GM19468 (cell line): ENCODE results near the gene AP5B1.

Experiments
- ATAC-seq: cut with Tn5 transposase; IDR thresholded peaks from one replicate; pipeline ENCODE4 v1.9.1; 2021; ENCODE audit warnings: mild to moderate bottlenecking, moderate library complexity, moderate number of reproducible peaks; ENCODE audit not compliant: unreplicated experiment; ENCODE audit errors: extremely low read depth

AP5B1 gene

GRCh38 chr11:65787649-65788622 lies 7.2 kb upstream of the AP5B1 start:
- ATAC-seq, result no peak

GRCh38 chr11:65786786-65787636 lies 6.2 kb upstream of the AP5B1 start, which contains the start of gene OVOL1:
OVOL1 (plus strand) TSS chr11:65787063; CDS start chr11:65787374, 311 bp downstream.
- no peak for ATAC-seq

GRCh38 chr11:65786008-65786785 lies 5.4 kb upstream of the AP5B1 start:
- ATAC-seq, result no peak

- ATAC-seq, result no peak
These were observed 4.7 kb upstream of the AP5B1 start for GRCh38 chr11:65785319-65786007.

- ATAC-seq, result no peak
These were observed 2.0 kb upstream of the AP5B1 start for GRCh38 chr11:65782816-65783228.

GRCh38 chr11:65781962-65782815 lies 1.4 kb upstream of the AP5B1 start:
- ATAC-seq, result no peak

GRCh38 chr11:65781152-65781961 lies 581 bp upstream of the AP5B1 start:
- no peak for ATAC-seq

- ATAC-seq, result no peak
These were observed 632 bp downstream of the AP5B1 start for GRCh38 chr11:65779919-65780769.

- ATAC-seq, result no peak
These were observed 1.2 kb downstream of the AP5B1 start for GRCh38 chr11:65779669-65779918.

- no peak for ATAC-seq
These were observed 1.7 kb downstream of the AP5B1 start for GRCh38 chr11:65778901-65779668.

- no peak for ATAC-seq
These were observed 2.3 kb downstream of the AP5B1 start for GRCh38 chr11:65778431-65778900.

- no peak for ATAC-seq
These were observed 2.9 kb downstream of the AP5B1 start for GRCh38 chr11:65777821-65778361.

GRCh38 chr11:65777241-65777640 lies 3.5 kb downstream of the AP5B1 start:
- no peak for ATAC-seq

GRCh38 chr11:65776710-65777141 lies 4.0 kb downstream of the AP5B1 start:
- ATAC-seq, result no peak

- no peak for ATAC-seq
These were observed 4.6 kb downstream of the AP5B1 start for GRCh38 chr11:65776196-65776595.
